ENCODE measurements around the gene TMEM132C.

DNA sequence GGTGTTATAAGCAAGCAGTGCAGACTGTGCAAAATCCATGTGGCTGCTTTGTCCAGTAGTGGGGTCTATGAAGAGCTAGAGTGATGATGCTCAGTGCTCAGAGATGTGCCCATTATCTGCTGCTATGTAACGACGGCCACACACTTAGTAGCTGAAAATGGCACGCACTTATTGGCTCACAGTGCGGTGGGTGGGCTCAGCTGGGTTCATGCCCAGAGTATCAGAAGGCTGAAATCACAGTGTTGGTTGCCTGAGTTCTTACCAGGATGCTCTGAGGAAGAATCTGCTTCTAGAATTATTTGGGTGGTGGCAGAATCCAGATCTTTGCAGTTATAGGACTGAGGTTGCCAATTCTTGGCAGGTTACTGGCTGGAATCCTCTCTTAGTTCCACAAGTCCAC, 432.1 kb downstream of the TMEM132C start:
- TF ChIP-seq JUNB (IDR thresholded peaks at IDR 0.05; ENCODE audit: unreplicated experiment) (no peak), EZH2 (IDR thresholded peaks at IDR 0.05; ENCODE audit: low read depth, unreplicated experiment) (no peak), POLR2AphosphoS5 (IDR thresholded peaks at IDR 0.05; ENCODE audit: low read depth) (no peak), ZNF114 (CRISPR knock-in tag; IDR thresholded peaks at IDR 0.05) (no peak), ZNF331 (CRISPR knock-in tag; IDR thresholded peaks at IDR 0.05; ENCODE audit: low read depth) (no peak), EZH2phosphoT487 (IDR thresholded peaks at IDR 0.05; ENCODE audit: unreplicated experiment) (no peak)
- TF ChIP-seq, protein P1, sequence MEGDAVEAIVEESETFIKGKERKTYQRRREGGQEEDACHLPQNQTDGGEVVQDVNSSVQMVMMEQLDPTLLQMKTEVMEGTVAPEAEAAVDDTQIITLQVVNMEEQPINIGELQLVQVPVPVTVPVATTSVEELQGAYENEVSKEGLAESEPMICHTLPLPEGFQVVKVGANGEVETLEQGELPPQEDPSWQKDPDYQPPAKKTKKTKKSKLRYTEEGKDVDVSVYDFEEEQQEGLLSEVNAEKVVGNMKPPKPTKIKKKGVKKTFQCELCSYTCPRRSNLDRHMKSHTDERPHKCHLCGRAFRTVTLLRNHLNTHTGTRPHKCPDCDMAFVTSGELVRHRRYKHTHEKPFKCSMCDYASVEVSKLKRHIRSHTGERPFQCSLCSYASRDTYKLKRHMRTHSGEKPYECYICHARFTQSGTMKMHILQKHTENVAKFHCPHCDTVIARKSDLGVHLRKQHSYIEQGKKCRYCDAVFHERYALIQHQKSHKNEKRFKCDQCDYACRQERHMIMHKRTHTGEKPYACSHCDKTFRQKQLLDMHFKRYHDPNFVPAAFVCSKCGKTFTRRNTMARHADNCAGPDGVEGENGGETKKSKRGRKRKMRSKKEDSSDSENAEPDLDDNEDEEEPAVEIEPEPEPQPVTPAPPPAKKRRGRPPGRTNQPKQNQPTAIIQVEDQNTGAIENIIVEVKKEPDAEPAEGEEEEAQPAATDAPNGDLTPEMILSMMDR (conservative IDR thresholded peaks at IDR 0.05; ENCODE audit: low read depth in 2 of 2), result no peak
- TF ChIP-seq, protein P2, sequence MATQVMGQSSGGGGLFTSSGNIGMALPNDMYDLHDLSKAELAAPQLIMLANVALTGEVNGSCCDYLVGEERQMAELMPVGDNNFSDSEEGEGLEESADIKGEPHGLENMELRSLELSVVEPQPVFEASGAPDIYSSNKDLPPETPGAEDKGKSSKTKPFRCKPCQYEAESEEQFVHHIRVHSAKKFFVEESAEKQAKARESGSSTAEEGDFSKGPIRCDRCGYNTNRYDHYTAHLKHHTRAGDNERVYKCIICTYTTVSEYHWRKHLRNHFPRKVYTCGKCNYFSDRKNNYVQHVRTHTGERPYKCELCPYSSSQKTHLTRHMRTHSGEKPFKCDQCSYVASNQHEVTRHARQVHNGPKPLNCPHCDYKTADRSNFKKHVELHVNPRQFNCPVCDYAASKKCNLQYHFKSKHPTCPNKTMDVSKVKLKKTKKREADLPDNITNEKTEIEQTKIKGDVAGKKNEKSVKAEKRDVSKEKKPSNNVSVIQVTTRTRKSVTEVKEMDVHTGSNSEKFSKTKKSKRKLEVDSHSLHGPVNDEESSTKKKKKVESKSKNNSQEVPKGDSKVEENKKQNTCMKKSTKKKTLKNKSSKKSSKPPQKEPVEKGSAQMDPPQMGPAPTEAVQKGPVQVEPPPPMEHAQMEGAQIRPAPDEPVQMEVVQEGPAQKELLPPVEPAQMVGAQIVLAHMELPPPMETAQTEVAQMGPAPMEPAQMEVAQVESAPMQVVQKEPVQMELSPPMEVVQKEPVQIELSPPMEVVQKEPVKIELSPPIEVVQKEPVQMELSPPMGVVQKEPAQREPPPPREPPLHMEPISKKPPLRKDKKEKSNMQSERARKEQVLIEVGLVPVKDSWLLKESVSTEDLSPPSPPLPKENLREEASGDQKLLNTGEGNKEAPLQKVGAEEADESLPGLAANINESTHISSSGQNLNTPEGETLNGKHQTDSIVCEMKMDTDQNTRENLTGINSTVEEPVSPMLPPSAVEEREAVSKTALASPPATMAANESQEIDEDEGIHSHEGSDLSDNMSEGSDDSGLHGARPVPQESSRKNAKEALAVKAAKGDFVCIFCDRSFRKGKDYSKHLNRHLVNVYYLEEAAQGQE (IDR thresholded peaks at IDR 0.05; ENCODE audit: unreplicated experiment), result no peak

All from GM23338 (cell line).